HG02852 (cell line): ENCODE data around the gene TACSTD2.
"Not testable (repeated sequence)": the region's sequence is repeated elsewhere in the genome, so short reads cannot be mapped to it uniquely, and the experiment has no call there.

ENCODE experiments used
- ATAC-seq: cut with Tn5 transposase; IDR thresholded peaks from one replicate; pipeline ENCODE4 v1.9.1; 2021; ENCODE audit warnings: mild to moderate bottlenecking, moderate library complexity; ENCODE audit not compliant: unreplicated experiment

TACSTD2 gene

DNA sequence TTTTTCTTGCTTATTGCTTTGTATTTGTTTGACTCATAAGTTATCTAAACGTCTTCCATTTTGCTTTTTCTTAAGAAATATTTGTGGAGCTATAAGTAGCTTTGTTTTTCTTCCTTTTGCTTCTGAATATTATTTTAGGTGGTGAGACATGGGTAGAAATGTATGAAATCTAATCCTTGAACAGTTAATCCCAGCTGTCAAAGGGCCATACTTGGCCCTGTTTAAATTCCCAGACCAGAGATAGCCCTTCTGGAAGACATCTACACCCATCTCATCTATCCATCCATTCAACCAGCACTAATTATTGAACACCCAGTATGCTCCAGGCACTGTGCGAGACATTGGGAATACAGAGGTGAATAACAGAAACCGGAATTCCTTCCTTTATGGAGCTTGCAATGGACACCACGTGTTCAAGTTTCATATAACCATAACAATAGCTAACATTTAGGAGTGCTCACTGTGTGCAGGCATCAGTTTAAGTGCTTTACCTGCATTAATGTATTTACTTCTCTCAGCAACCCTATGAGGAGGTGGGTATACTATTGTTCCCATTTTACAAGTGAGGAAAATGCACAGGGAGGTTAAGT, 8.7 kb downstream of the TACSTD2 start:
- no peak for ATAC-seq

GRCh38 chr1:58566339-58566738, 10.7 kb downstream of the TACSTD2 start:
- ATAC-seq: no peak

DNA sequence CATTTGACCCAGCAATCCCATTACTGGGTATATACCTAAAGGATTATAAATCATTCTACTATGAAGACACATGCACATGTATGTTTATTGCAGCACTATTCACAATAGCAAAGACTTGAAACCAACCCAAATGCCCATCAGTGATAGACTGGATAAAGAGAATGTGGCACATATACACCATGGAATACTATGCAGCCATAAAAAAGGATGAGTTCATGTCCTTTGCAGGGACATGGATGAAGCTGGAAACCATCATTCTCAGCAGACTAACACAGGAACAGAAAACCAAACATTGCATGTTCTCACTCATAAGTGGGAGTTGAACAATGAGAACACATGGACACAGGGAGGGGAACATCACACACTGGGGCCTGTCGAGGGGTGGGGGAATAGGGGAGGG, 13.3 kb downstream of the TACSTD2 start:
- ATAC-seq: not testable (repeated sequence)

GRCh38 chr1:58561633-58562032, 15.4 kb downstream of the TACSTD2 start:
- no peak for ATAC-seq

DNA sequence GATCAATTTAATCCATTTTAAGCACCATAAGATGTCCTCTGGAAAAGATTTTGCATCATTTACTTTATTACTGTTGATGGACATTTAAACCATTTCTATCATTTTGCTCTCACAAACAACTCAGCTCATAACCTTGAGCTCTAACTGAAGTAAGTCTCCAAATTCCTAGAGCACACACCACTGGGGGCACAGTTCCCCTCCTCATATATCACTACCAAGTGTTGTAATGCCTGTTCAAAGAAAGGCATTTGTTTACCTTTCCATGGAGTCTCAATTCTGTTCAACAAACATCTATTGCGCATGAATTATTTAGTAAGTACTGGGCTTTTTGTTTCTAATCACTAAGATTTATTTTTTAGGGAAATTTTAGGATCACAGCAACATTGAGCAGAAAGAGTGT, 21.7 kb downstream of the TACSTD2 start:
- ATAC-seq: no peak

DNA sequence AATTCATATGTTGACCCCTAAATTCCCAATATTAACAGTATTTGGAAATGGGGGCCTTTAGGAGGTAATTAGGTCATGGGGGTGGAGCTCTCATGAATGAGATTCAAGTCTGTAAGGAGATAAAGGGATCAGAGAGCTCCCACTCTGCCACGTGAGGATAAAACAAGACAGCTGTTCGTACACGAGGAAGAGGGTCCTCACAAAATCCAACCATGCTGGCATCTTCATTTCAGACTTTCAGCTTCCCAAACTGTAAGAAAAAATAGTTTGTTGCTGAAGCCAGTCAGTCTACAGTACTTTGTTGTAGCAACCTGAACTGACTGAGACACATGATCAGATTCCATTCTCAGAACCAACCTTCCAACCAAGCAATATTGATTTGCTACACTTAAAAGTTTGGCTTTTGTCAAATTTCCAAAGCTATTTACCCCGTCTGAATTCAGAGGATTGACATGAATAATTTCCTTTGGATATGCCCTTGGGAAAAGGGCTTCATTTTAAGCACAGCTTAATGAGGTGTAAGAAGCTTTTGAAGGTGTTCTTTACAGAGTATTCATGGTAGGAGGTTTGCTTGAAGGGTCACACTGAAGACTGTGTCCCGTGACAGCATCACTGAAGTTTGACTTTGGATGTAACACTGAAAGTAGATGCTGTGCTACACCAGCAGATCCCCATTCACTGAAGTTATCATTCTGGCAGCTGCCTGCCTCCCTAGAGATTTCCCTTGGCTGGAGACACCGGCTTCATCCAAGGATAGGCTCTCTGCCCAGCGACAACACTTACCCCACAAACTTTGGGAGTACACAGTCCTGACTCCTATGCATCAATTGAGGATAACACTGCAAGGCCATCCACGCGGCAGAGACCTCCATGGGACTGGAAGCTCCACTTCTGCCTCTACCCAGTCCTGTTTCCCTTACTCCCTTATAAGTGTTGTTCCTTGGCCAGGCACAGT, 25.6 kb downstream of the TACSTD2 start:
- ATAC-seq: no peak

- not testable (repeated sequence) for ATAC-seq
Measured at GRCh38 chr1:58549291-58549690, 27.8 kb downstream of the TACSTD2 start.

DNA sequence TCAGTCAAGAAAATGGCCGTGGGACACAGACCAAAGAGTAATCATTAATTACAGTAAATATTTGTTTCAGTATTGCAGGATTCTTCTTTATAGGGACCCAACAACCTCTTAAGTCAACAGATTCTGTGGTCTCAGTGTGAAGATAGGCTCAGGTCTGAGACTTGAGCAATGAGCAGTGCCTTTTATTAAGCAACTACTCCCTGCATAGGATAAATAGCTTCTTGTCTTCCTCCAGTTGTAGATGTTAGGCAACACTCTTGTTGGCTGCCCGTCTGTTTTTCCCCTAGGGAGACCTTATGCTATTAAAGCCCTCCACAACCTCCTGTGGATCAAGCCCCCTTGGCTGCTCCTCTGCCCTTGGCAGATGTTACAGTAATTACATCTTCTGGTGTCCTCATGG, 28.7 kb downstream of the TACSTD2 start:
- no peak for ATAC-seq

DNA sequence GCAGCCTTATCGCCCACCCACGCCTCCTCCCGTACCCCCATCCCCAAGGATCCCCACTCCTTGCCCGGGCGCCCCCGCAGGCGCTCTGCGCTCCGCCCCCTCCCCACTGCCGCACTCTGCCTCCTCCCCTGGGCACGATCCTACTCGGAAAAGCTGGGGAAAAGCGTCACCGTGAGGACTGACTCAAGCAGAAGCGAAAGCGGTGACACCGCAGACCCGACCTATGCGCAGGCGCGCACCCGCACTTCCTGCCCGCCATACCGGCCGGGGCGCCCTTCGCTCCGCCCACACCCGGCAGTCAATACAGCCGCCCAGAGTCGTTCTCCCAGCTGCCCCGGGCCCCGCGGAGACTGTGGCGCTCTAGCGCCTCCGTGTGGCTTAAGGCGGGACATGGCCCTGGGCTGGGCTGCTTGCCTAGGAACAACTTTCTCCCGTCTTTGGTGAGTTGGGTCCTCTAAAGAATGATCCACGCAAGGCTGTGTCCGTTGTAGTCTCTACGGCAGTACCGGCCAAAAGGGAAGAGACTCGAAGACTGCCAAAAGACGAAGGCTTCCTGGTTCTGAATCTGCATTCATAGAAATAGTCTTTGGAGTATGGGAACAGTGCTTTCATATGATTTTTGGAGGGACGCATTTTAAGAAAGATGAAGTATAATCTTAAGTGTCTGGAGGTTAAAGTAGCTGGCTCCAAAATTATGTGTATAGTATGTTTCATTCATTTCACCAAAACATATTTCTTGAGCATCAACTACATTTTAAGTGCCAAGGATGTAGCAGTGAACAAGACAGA, 30.3 kb downstream of the TACSTD2 start, which contains the start of gene OMA1:
TSS of gene OMA1 (minus strand) at position 207 of the 789 bp plus-strand sequence. CDS start 7,432 bp downstream, outside the sequence.
- peak; percentile 93 for ATAC-seq

DNA sequence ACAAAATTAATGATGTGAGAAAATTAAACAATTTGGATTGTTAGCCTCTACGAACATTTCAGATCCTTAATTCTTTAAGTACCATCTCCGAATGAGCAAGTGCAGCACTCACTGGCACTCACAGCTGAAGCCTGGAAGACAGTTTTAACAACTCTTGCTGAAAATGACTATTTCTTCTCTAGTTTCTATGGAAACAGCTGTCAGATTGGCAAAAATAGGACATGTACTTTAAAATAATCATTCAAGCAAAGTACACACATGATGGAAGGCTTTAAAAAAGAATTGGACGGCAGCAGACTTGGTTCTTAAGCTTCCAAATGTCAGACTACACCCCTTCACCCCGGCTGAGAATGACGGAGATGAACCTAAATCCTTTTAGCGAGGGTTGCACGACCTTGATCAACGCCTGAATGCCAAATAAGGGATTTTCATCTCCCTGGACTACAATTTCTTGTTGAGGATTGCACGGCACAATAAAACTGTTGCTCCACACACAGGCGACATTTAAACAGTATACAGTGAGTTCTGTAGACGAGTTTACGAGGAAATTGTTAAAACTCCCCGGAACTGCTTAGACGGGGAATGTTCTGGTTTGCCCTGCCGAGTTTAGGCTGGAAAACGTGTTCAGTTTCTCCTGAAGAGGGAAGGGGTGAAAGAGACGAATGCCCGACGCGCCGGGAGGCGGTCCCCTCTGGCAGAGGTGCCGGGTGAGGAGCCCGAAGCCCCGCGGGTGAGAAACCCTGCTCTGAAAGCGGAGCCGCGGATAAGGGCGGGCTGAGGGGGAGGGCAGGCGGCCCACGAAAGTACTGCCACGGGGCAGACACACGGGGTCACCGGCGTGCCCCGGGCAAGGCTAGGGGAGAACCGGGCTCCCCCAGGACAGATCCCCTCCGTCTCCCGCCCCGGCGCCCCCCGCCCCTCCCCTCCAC, 31.2 kb downstream of the TACSTD2 start:
- ATAC-seq: peak; percentile 57

GRCh38 chr1:58543260-58543659, 33.8 kb downstream of the TACSTD2 start:
- no peak for ATAC-seq

DNA sequence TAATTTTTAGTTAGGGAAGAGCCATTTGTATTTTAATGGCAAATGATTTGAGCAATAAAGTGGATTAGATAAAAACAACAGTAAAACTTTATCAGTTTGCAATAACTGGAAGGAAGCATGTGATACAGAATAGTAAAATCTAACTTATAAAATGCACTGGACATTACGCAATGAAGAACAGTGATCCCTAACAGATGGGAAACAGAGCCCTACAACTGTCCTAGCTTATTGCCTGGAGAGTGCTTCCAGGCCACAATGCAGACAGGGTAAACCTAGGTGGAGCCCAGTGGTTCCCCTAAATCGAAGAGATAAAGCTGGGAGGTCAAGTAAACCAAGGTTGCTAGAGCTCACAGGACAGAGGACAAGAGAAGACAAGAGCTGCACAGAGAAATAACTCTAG, 37.5 kb downstream of the TACSTD2 start:
- no peak for ATAC-seq

GRCh38 chr1:58538821-58539220, 38.2 kb downstream of the TACSTD2 start:
- ATAC-seq: no peak

DNA sequence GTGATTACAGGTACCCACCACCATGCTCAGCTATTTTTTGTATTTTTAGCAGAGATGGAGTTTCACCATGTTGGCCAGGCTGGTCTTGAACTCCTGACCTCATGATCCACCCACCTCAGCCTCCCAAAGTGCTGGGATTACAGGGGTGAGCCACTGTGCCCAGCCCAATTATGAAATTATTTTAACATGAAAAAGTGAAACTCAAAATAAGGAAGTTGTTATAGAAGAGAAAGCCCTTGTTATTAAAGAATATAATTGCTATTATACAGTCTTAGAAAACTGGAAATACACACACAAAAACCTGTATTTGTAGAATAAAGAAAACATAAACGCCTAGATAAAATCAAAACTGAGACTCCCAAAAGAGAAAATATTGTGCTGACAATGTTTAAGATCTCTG, 45.2 kb downstream of the TACSTD2 start:
- ATAC-seq: not testable (repeated sequence)

DNA sequence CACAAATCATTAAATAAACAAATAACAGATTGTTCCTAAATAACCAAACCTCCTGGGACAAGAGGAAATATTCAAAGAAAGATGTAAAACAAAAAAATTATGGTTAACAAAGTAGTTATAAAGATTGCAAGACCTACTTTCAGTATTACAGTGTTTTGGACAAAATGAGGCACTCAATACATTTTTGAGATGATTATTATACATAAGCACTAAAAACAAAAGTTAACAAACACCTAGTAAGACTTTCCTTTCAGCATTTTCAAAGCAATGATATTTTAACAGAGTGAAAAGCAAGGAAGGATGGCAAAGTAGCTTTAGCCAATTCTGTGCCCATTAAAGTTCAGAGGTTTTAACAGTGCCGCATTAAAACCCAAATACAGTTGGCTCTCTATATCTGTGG, 47.8 kb downstream of the TACSTD2 start:
- ATAC-seq: no peak

DNA sequence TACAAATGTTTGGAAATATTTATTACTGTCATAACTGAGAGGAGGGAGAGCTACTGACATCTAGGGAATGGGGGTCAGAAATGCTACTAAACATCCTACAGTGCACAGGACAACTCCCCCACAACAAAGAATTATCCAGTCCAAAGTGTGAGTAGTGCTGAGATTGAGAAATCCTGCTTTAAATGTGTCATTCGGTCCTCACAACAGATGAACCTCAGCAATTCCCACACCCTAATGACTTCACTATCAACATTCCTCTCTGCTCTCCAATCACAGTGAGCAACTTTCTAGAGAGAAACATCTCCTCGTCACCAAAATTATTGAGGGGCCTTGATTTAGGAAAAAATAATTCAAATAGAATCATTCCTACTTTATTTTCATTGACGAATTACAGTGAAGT, 48.5 kb downstream of the TACSTD2 start:
- no peak for ATAC-seq
